GM12872 (cell line): Measurements from ENCODE around the gene CAPN8.

Source experiments
- CTCF ChIP-seq: IDR thresholded peaks from 3 replicates; pipeline ENCODE4 v1.5.1; 2011; ENCODE audit warnings: low read depth, mild to moderate bottlenecking, low read length, moderate library complexity; ENCODE audit not compliant: insufficient read depth

Gene CAPN8

GRCh38 chr1:223659711-223660110 is 5.8 kb downstream of the CAPN8 start:
- no peak for TF ChIP-seq CTCF

- no peak for TF ChIP-seq CTCF
Measured at GRCh38 chr1:223657978-223658377, 7.5 kb downstream of the CAPN8 start.

- TF ChIP-seq CTCF, result no peak
Measured at GRCh38 chr1:223654083-223654482, 11.4 kb downstream of the CAPN8 start.

DNA sequence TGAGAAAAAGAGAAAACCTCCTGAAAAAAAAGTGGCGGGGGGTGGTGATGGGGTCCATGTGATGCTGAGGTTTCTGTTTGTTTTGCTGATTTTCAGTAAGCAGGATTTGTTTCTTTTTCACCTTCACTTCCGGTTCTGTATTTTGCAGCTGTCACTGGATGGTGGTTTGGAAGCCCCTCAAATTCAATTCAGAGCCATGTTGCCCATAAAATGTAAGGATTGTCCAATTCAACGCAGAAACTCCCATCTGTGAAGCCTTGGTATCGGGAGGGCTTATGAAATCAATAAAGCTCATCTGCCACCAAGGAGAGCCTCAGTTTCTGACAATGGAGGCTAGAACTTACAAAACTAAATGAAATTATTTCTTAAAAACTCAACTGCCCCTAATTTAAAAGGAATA is 12.1 kb downstream of the CAPN8 start:
- TF ChIP-seq CTCF, result no peak

DNA sequence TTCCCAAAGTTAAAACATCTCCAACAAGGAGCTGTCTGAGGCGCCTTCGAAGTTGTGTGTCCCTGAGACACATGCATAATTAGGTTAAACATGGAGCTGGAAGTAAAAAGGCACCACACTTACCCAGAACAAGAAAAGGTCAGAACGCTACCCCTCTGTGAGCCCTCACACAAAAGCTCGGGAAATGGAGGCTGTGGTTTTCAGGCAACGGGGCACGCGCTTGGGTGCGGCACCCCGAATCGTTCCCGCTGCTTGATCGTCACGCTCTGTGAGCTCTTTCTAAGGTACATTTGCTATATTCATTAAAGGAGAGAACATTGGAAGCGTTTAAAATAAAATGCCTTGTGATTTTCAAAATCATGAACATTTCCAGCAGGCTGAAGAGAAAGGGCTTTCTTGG is 12.5 kb downstream of the CAPN8 start:
- TF ChIP-seq CTCF, result no peak

- TF ChIP-seq CTCF, result no peak
Measured at GRCh38 chr1:223652436-223652941, 13.0 kb downstream of the CAPN8 start.

- no peak for TF ChIP-seq CTCF
Measured at GRCh38 chr1:223651291-223651991, 14.1 kb downstream of the CAPN8 start.
